ES-I3 (cell line): ENCODE data around the gene EHMT1.

ENCODE experiments used
- H3K36me3 ChIP-seq: 2 replicates; pipeline ENCODE4 v1.6.1; 2013; ENCODE audit warnings: mild to moderate bottlenecking, low read length, control low read depth, moderate library complexity; ENCODE audit not compliant: insufficient read depth
- H3K4me1 ChIP-seq: 2 replicates; pipeline ENCODE4 v1.6.1; 2013; ENCODE audit warnings: mild to moderate bottlenecking, control low read depth, low read length; ENCODE audit not compliant: insufficient read depth
- H3K9ac ChIP-seq: 2 replicates; pipeline ENCODE4 v1.6.1; 2013; ENCODE audit warnings: low read depth, mild to moderate bottlenecking, low read length, moderate library complexity
- H3K9me3 ChIP-seq: 2 replicates; pipeline ENCODE4 v1.6.1; 2013; ENCODE audit warnings: mild to moderate bottlenecking, low read length, moderate library complexity; ENCODE audit not compliant: control insufficient read depth, insufficient read depth

EHMT1 gene

DNA sequence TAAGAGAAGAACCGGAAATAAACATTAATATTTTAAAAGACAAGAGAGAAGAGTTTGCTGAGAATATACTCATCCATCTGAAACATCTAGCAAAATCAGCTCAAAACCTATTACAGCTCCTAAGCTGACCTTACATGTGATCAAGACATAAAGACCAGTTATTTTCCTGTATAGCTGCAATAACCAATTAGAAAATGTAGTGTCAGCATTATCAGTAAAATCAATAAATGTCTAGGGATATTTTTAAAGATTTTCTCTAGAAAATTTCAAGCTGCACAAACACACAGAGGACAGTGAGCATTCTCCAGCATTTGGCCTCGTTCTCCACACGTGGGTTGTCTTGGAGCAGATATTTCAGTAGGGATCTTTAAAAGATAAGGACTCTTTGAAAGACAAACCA lies 131.2 kb downstream of the EHMT1 start:
- Histone ChIP-seq H3K36me3 (peaks cover 6% of the 10 kb centered on the region; the same call in 1 of the 2 replicates), H3K9ac (no peak overlapping the region), H3K9me3 (no peaks in the 10 kb centered on the region), H3K4me1 (peaks cover 4% of the 10 kb centered on the region)

- H3K9me3 ChIP-seq, result no peaks in the 10 kb centered on the region
- peaks cover 1% of the 10 kb centered on the region; the same call in 1 of the 2 replicates for H3K4me1 ChIP-seq
- no peak overlapping the region for H3K9ac ChIP-seq
- H3K36me3 ChIP-seq, result peaks cover 9% of the 10 kb centered on the region; the same call in 1 of the 2 replicates
Measured at GRCh38 chr9:137750566-137750965, 131.8 kb downstream of the EHMT1 start.

DNA sequence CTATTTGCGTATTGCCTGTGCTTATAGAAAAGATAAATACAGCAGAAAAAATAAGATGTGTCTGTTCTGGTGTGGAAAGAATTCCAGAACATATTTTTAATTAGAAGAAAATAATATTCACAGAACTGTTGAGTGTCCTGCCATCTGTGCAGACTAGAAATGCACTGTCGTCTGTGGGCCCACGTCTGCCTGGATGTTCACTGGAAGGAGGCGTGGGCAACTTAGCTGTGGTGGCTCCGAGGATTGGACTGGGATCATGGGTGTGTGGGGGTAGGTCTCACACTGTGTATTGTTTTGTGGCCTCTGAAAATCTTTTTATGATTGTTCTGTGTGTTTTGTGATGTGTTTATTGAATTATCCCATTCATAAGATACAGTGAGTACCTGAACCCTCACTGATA lies 132.8 kb downstream of the EHMT1 start:
- H3K9me3 ChIP-seq, result no peaks in the 10 kb centered on the region
- H3K9ac ChIP-seq, result no peak overlapping the region
- H3K4me1 ChIP-seq, result no peaks in the 10 kb centered on the region
- H3K36me3 ChIP-seq, result peaks cover 9% of the 10 kb centered on the region; the same call in 1 of the 2 replicates

- Histone ChIP-seq H3K4me1 (no peaks in the 10 kb centered on the region), H3K9ac (no peak overlapping the region), H3K36me3 (peaks cover 9% of the 10 kb centered on the region; the same call in 1 of the 2 replicates), H3K9me3 (no peaks in the 10 kb centered on the region)
Measured at GRCh38 chr9:137752426-137752825, 133.6 kb downstream of the EHMT1 start.

GRCh38 chr9:137753192-137753765 lies 134.5 kb downstream of the EHMT1 start:
- H3K9me3 ChIP-seq, result no peaks in the 10 kb centered on the region
- peaks cover 14% of the 10 kb centered on the region; the same call in 1 of the 2 replicates for H3K36me3 ChIP-seq
- no peak overlapping the region for H3K9ac ChIP-seq
- H3K4me1 ChIP-seq, result no peaks in the 10 kb centered on the region

- Histone ChIP-seq H3K36me3 (peaks cover 14% of the 10 kb centered on the region; the same call in 1 of the 2 replicates), H3K4me1 (no peaks in the 10 kb centered on the region), H3K9ac (no peak overlapping the region), H3K9me3 (no peaks in the 10 kb centered on the region)
Measured at GRCh38 chr9:137755261-137755927, 136.6 kb downstream of the EHMT1 start.

DNA sequence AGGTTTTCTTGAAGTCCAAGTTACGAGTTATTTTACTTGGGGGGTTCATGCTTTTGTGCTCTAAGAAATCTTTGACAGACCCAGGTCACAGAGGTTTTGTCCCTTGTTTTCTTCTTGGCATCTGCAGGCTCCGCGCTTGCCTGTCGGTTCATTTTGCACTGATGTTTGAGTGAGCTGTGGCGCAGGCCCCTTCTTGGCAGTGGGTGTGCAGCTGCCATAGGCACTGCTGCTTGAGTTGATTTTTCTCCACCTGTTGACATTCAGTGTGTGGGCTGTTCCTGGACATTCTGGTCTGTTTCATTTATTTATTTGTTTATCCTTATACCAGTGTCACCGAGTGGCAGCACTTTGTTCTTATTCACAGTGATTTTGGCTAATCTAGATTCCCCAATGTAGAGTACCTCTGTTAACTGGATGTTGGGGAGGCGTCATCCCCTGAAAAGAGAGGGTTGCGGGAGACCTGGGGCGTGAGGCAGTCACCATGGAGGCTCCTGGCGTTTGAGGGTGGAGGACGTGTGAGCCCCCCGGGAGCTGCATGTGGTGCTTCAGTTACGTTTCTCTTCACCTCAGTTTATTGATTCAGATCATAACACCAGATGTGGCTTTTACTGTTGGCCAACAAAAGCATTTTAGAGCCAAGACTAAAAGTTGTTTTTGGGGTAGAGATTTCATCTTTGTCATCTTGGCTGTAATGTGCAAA lies 137.4 kb downstream of the EHMT1 start:
- peaks cover 12% of the 10 kb centered on the region; the same call in 1 of the 2 replicates for H3K36me3 ChIP-seq
- no peaks in the 10 kb centered on the region for H3K4me1 ChIP-seq
- no peak overlapping the region for H3K9ac ChIP-seq
- H3K9me3 ChIP-seq, result no peaks in the 10 kb centered on the region

- H3K4me1 ChIP-seq, result no peaks in the 10 kb centered on the region
- peaks cover 11% of the 10 kb centered on the region; the same call in 1 of the 2 replicates for H3K36me3 ChIP-seq
- no peak overlapping the region for H3K9ac ChIP-seq
- H3K9me3 ChIP-seq, result no peaks in the 10 kb centered on the region
Measured at GRCh38 chr9:137757139-137757538, 138.3 kb downstream of the EHMT1 start.

GRCh38 chr9:137757613-137758029 lies 138.8 kb downstream of the EHMT1 start:
- Histone ChIP-seq H3K36me3 (peaks cover 13% of the 10 kb centered on the region), H3K9ac (no peak overlapping the region), H3K4me1 (no peaks in the 10 kb centered on the region), H3K9me3 (no peaks in the 10 kb centered on the region)

GRCh38 chr9:137758067-137758466 lies 139.3 kb downstream of the EHMT1 start:
- H3K36me3 ChIP-seq, result peaks cover 16% of the 10 kb centered on the region
- no peaks in the 10 kb centered on the region for H3K9me3 ChIP-seq
- no peaks in the 10 kb centered on the region for H3K4me1 ChIP-seq
- H3K9ac ChIP-seq, result no peak overlapping the region

DNA sequence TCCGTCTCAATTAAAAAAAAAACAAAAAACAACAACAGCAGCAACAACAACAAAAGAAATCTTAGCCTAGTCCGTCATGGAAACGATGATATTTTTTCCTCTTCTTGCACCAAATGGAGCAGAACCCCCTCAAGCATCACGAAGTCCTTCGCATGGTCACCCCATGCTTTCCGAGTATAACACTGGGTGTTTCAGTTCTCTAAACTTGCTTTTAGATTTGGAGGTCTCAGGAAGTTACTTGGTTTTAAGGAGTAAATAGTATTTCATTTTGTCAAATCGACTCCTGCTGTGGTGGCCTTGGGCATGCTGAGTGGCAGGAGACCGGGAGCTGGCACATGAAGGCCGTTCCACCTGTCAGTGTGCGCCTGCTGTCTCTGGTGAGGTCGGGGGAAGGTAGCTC lies 140.3 kb downstream of the EHMT1 start:
- Histone ChIP-seq H3K36me3 (peaks cover 19% of the 10 kb centered on the region), H3K9ac (no peak overlapping the region)

GRCh38 chr9:137759649-137760321 lies 141.0 kb downstream of the EHMT1 start:
- H3K36me3 ChIP-seq, result peaks cover 17% of the 10 kb centered on the region
- no peaks in the 10 kb centered on the region for H3K9me3 ChIP-seq
- H3K4me1 ChIP-seq, result no peaks in the 10 kb centered on the region
- no peak overlapping the region for H3K9ac ChIP-seq

More for the DNA sequence above, 140.3 kb downstream of the EHMT1 start:
- no peaks in the 10 kb centered on the region for H3K9me3 ChIP-seq
- H3K4me1 ChIP-seq, result no peaks in the 10 kb centered on the region

DNA sequence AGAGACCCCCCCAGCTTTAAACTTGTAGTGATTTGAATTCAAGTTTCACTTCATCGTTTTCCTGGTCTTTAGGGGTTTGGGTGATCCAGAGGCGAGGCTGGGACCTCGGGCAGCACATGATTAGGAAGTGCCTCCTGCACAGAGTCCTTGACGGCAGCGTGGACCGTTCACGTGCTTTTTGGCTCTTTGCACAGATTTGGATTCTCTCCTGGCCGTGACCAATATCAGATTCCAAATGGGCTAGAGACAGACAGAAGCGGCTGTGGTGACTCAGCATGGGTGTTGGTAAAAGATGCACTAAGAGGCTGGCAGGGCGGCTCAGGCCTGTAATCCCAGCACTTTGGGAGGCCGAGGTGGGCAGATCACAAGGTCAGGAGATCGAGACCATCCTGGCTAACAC lies 141.6 kb downstream of the EHMT1 start:
- Histone ChIP-seq H3K9me3 (no peaks in the 10 kb centered on the region), H3K4me1 (no peaks in the 10 kb centered on the region), H3K9ac (no peak overlapping the region), H3K36me3 (peaks cover 12% of the 10 kb centered on the region)

GRCh38 chr9:137761032-137761431 lies 142.2 kb downstream of the EHMT1 start:
- H3K4me1 ChIP-seq, result no peaks in the 10 kb centered on the region
- H3K9me3 ChIP-seq, result no peaks in the 10 kb centered on the region
- H3K9ac ChIP-seq, result no peak overlapping the region
- H3K36me3 ChIP-seq, result peaks cover 15% of the 10 kb centered on the region
